ENCODE measurements around the gene GLTPD2.

The GLTPD2 gene

DNA sequence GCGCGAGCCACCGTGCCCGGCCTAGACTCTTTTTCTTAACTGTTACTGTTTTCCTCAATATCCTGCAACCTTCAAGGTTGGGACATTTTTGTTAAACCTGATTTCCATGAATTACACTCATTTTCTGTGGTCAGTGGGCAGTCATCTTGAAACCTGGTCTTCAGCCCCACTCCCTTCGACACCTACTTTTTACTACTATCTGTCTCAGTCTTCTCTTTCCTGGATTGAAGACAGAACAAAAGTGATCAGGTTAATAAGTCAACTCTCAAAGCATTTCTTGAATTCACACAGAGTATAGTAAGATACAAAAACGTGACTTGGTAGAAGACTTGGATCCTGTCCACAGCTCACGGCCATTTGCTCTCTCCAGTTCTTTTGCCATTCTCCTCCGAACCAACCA, 50.5 kb downstream of the GLTPD2 start:
- Histone ChIP-seq H3K4me3 (no peak overlapping the region), H3K27ac (no peak overlapping the region)
- TF ChIP-seq, protein P1, sequence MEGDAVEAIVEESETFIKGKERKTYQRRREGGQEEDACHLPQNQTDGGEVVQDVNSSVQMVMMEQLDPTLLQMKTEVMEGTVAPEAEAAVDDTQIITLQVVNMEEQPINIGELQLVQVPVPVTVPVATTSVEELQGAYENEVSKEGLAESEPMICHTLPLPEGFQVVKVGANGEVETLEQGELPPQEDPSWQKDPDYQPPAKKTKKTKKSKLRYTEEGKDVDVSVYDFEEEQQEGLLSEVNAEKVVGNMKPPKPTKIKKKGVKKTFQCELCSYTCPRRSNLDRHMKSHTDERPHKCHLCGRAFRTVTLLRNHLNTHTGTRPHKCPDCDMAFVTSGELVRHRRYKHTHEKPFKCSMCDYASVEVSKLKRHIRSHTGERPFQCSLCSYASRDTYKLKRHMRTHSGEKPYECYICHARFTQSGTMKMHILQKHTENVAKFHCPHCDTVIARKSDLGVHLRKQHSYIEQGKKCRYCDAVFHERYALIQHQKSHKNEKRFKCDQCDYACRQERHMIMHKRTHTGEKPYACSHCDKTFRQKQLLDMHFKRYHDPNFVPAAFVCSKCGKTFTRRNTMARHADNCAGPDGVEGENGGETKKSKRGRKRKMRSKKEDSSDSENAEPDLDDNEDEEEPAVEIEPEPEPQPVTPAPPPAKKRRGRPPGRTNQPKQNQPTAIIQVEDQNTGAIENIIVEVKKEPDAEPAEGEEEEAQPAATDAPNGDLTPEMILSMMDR (IDR thresholded peaks at IDR 0.05): no peak
- DNase-seq (ENCODE audit: low spot score): no peak
